ENCODE data around the gene TAF5. TPM values are rescaled to one million over a fixed set of nuclear protein-coding genes. Genes with fewer than 3 reads are reported as not detected.
A peak's percentile ranks its signal among the peaks of the same experiment; 100 is the strongest.
"Not testable (repeated sequence)": the region's sequence is repeated elsewhere in the genome, so short reads cannot be mapped to it uniquely, and the experiment has no call there.

The TAF5 gene
- total RNA-seq, 4 donors from 2014 or later, result 4.1 to 6.4 (median 5.2) TPM

GRCh38 chr10:103336370-103336769 is 31.4 kb upstream of the TAF5 start:
- H3K4me1 ChIP-seq, result no peaks in the 10 kb centered on the region
- TF ChIP-seq CTCF (IDR thresholded peaks at IDR 0.05 in 4 of 5, conservative IDR thresholded peaks at IDR 0.05 in 1 of 5) (no peak), POLR2A (IDR thresholded peaks at IDR 0.05) (no peak)
- no peak for DNase-seq
- no peak for ATAC-seq
- H3K4me3 ChIP-seq, result no peak overlapping the region
- H3K36me3 ChIP-seq, result peaks cover 0 to 18% of the 10 kb centered on the region in 2 donors
- H3K9me3 ChIP-seq, result no peaks in the 10 kb centered on the region
- intact Hi-C loops (cut with DNase I; ENCODE audit: low total_unique reads), result no loop called here
- in situ Hi-C loops (cut with MboI; ENCODE audit: low sequenced_read_pairs in 4 of 4), result no loop called here
- no peaks in the 10 kb centered on the region for H3K27me3 ChIP-seq
- no peak overlapping the region for H3K27ac ChIP-seq

- H3K27me3 ChIP-seq, result no peaks in the 10 kb centered on the region
- peak overlapping the region; percentile 76 to 98 (median 92) for H3K4me3 ChIP-seq
- intact Hi-C loops (cut with DNase I; ENCODE audit: low total_unique reads) (no loop called here), in situ Hi-C loops (cut with MboI; ENCODE audit: low sequenced_read_pairs in 4 of 4) (no loop called here)
- ATAC-seq (no peak), DNase-seq (no peak)
- H3K9me3 ChIP-seq, result no peaks in the 10 kb centered on the region
- peak overlapping the region; percentile 79 to 86 (median 82) for H3K27ac ChIP-seq
- no peak for TF ChIP-seq CTCF (IDR thresholded peaks at IDR 0.05 in 4 of 5, conservative IDR thresholded peaks at IDR 0.05 in 1 of 5)
- TF ChIP-seq POLR2A (IDR thresholded peaks at IDR 0.05), result no peak
- H3K36me3 ChIP-seq, result peaks cover 0 to 33% of the 10 kb centered on the region in 2 donors
- H3K4me1 ChIP-seq, result peaks cover 10 to 11% of the 10 kb centered on the region in 2 donors
Observed at GRCh38 chr10:103350175-103350516, 17.6 kb upstream of the TAF5 start.

GRCh38 chr10:103350517-103351260 is 17.1 kb upstream of the TAF5 start, which contains the start of gene PCGF6:
TSS of gene PCGF6 (minus strand) at chr10:103351140. CDS start at chr10:103351066, 74 bp downstream.
- Histone ChIP-seq H3K27ac (peak within 1 kb of the TSS; percentile 79 to 86 (median 82)), H3K9me3 (no peaks in the 10 kb centered on the region), H3K36me3 (peaks cover 0 to 28% of the 10 kb centered on the region in 2 donors), H3K4me3 (peak within 1 kb of the TSS; percentile 76 to 98 (median 92)), H3K27me3 (no peaks in the 10 kb centered on the region), H3K4me1 (peaks cover 10 to 11% of the 10 kb centered on the region in 2 donors)
- in situ Hi-C loops (cut with MboI; ENCODE audit: low sequenced_read_pairs in 4 of 4) (no loop called here), intact Hi-C loops (cut with DNase I; ENCODE audit: low total_unique reads) (loop anchor here (1.0 kb wide), 1 partner anchor 17 kb away; the partner anchor contains the start of gene TAF5)
- peak; percentile 32 to 59 for DNase-seq
- TF ChIP-seq CTCF (IDR thresholded peaks at IDR 0.05 in 4 of 5, conservative IDR thresholded peaks at IDR 0.05 in 1 of 5) (peak in 1 of 5 experiments; percentile 6), POLR2A (IDR thresholded peaks at IDR 0.05) (no peak)
- peak; percentile 89 to 93 for ATAC-seq

- in situ Hi-C loops (cut with MboI; ENCODE audit: low sequenced_read_pairs in 4 of 4), result no loop called here
- DNase-seq, result no peak
- ATAC-seq, result no peak
- Histone ChIP-seq H3K4me3 (no peak overlapping the region), H3K36me3 (peaks cover 0 to 4% of the 10 kb centered on the region in 2 donors), H3K4me1 (peaks cover 10 to 11% of the 10 kb centered on the region in 2 donors), H3K27me3 (no peaks in the 10 kb centered on the region), H3K9me3 (no peaks in the 10 kb centered on the region), H3K27ac (no peak overlapping the region)
- TF ChIP-seq CTCF (IDR thresholded peaks at IDR 0.05 in 4 of 5, conservative IDR thresholded peaks at IDR 0.05 in 1 of 5), result no peak
- no peak for TF ChIP-seq POLR2A (IDR thresholded peaks at IDR 0.05)
- intact Hi-C loops (cut with DNase I; ENCODE audit: low total_unique reads), result no loop called here
Observed at GRCh38 chr10:103353281-103353680, 14.5 kb upstream of the TAF5 start.

- H3K36me3 ChIP-seq; DNase-seq; intact Hi-C loops (cut with DNase I; ENCODE audit: low total_unique reads); ATAC-seq; H3K4me3 ChIP-seq; H3K27me3 ChIP-seq; H3K27ac ChIP-seq; in situ Hi-C loops (cut with MboI; ENCODE audit: low sequenced_read_pairs in 4 of 4); H3K9me3 ChIP-seq: not testable (repeated sequence)
- H3K4me1 ChIP-seq, result peaks cover 10 to 11% of the 10 kb centered on the region in 2 donors
Observed at GRCh38 chr10:103354567-103354966, 13.2 kb upstream of the TAF5 start.
